DOHH2 (cell line): ENCODE measurements around the gene AUNIP.

Source experiments
- CTCF ChIP-seq: fragments of 200-600 bp; sonication (generic); IDR thresholded peaks from one replicate; pipeline ENCODE4 v1.5.1; 2014; ENCODE audit warnings: antibody characterized with exemption, mild to moderate bottlenecking, low read depth, low read length; ENCODE audit not compliant: poor library complexity, severe bottlenecking
- EZH2phosphoT487 ChIP-seq: fragments of 200-600 bp; sonication (generic); IDR thresholded peaks from 2 replicates; pipeline ENCODE4 v1.6.1; 2017; ENCODE audit warnings: borderline replicate concordance, mild to moderate bottlenecking, antibody characterized with exemption, low read length, moderate library complexity, mixed read lengths

DNA sequence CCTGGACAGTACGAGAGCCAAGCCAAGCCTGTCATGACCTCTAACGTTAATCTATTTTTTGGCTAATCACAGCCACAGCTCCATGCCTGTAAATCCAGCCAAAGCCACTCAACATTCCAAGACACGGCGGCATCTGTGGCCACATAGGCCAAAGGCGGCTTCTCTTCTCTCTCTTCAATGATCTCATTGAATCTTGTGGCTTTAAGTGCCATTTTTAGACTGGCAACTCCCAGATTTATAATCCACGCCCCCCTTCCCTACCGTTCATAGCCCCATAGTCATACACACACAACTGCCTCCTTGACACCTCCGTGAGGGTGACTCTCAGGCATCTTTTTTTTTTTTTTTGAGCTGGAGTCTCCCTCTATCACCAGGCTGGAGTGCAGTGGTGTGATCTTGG lies 64.9 kb downstream of the AUNIP start:
- TF ChIP-seq CTCF (no peak), EZH2phosphoT487 (no peak)
